ENCODE data around the gene RIC3.

GRCh38 chr11:8083871-8084281, 84.9 kb downstream of the RIC3 start:
- TF ChIP-seq CTCF (IDR thresholded peaks at IDR 0.05) (no peak), POLR2A (IDR thresholded peaks at IDR 0.05) (no peak), POLR2AphosphoS5 (IDR thresholded peaks at IDR 0.05; ENCODE audit: insufficient read depth in 1 of 2, low read depth in 1 of 2) (no peak)
